Raji (cell line): ENCODE data around the gene MSH2.

Source experiments
- POLR2A ChIP-seq: IDR thresholded peaks from 2 replicates; pipeline ENCODE4 v1.6.1; 2011; ENCODE audit warnings: low read depth, low read length, control low read depth; ENCODE audit not compliant: insufficient read depth

Gene MSH2

GRCh38 chr2:47516360-47517104, 113.6 kb downstream of the MSH2 start:
- no peak for TF ChIP-seq POLR2A

GRCh38 chr2:47518497-47519146, 115.7 kb downstream of the MSH2 start:
- no peak for TF ChIP-seq POLR2A

- no peak for TF ChIP-seq POLR2A
Observed at GRCh38 chr2:47519147-47519537, 116.2 kb downstream of the MSH2 start.

- no peak for TF ChIP-seq POLR2A
Observed at GRCh38 chr2:47519604-47520301, 116.8 kb downstream of the MSH2 start.

- no peak for TF ChIP-seq POLR2A
Observed at GRCh38 chr2:47520302-47520630, 117.3 kb downstream of the MSH2 start.

- TF ChIP-seq POLR2A: peak; percentile 83
Observed at GRCh38 chr2:47520825-47521665, 118.1 kb downstream of the MSH2 start.

GRCh38 chr2:47521666-47522285, 118.8 kb downstream of the MSH2 start:
- no peak for TF ChIP-seq POLR2A

GRCh38 chr2:47525167-47525566, 122.2 kb downstream of the MSH2 start:
- TF ChIP-seq POLR2A: no peak

- no peak for TF ChIP-seq POLR2A
Observed at GRCh38 chr2:47528455-47528854, 125.5 kb downstream of the MSH2 start.

GRCh38 chr2:47528874-47529273, 125.9 kb downstream of the MSH2 start:
- no peak for TF ChIP-seq POLR2A

- no peak for TF ChIP-seq POLR2A
Observed at GRCh38 chr2:47530105-47530760, 127.3 kb downstream of the MSH2 start.

- no peak for TF ChIP-seq POLR2A
Observed at GRCh38 chr2:47531378-47532042, 128.6 kb downstream of the MSH2 start.
